GM03348 (cell line): ENCODE results near the gene TMEM250.
"Not testable (repeated sequence)": the region's sequence is repeated elsewhere in the genome, so short reads cannot be mapped to it uniquely, and the experiment has no call there.

ENCODE experiments used
- DNase-seq: peaks from one replicate; pipeline ENCODE4 v3.0.0; 2012; ENCODE audit warnings: low spot score

TMEM250 gene

GRCh38 chr9:136111190-136111589, 7.5 kb downstream of the TMEM250 start:
- DNase-seq = no peak

DNA sequence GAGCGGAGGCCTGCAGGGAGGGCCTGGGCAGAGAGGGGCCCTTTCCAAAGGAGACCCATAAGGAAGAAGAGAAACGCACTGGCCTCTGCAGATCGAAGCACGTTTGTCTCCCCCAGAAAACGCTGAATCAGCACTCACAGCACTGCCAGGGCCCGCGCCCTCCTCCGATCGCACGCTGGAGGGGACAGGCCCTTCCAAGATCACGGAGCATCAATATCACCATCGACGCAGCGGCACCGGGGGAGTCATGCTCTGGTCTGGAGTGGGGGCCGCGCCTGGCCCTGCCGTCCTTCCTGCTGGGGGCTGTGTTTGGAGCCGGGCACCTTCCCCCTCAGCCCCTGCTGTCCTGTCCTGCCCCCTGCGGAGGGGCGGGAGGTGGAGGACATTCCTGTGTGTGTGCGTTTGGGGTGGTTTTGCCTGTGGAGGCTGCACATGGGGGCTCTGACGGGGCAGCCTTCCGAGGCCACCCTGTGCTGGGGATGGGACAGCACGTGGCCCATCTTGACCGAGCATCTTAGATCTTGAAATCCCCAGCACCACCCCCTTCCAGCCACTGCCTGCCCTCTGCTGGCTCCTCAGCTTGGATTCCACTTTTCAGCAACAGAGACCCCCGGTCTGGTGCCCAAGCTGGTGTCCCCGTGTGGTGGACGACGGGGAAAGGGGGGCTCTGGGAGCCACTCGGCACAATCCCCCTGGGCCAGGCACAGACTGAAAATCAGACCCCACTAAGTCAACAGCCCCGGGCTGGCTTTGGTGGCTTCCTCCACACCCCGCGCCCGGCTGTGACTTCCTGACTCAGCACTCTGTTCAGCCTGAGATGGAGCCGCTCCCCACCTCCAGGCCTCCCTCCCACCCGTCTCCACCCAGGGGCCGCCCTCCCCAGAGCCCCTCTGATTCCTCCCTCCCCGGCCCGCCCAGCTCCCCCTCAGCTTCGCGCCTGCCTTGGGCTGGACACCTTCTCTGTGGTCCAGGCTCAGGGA, 8.3 kb downstream of the TMEM250 start:
- no peak for DNase-seq

GRCh38 chr9:136109351-136110081, 9.2 kb downstream of the TMEM250 start:
- DNase-seq = peak; percentile 95

DNA sequence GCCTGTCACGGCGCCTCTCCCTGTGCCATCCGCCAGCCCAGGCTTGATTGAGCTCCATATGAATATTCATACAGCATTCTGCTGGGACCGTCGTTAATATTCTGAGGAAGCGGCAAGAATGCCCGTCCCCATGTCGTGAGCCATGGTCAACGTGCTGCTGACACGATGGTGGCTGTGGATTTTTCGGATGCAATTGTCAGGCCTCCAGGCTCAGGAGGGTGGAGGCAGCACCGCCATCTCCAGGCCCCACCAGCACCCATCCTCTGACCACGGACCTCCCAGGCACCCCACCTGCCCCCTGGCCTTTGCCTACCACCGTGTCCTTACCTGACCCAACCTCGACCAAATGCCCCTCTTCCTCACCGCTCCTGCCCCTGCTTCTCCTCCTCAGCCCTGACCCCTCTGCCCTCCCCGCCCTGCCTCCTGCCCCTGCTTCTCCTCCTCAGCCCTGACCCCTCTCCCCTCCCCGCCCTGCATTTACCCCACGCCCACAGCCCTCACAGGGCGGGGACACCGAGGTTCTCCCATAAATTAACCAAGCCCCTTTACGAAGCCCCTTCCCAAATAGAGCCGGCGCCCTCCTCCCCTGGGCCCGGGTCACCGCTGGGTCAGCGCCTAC, 9.9 kb downstream of the TMEM250 start:
- DNase-seq = no peak

GRCh38 chr9:136107953-136108647, 10.6 kb downstream of the TMEM250 start:
- no peak for DNase-seq

GRCh38 chr9:136107155-136107952, 11.3 kb downstream of the TMEM250 start:
- DNase-seq = no peak

DNA sequence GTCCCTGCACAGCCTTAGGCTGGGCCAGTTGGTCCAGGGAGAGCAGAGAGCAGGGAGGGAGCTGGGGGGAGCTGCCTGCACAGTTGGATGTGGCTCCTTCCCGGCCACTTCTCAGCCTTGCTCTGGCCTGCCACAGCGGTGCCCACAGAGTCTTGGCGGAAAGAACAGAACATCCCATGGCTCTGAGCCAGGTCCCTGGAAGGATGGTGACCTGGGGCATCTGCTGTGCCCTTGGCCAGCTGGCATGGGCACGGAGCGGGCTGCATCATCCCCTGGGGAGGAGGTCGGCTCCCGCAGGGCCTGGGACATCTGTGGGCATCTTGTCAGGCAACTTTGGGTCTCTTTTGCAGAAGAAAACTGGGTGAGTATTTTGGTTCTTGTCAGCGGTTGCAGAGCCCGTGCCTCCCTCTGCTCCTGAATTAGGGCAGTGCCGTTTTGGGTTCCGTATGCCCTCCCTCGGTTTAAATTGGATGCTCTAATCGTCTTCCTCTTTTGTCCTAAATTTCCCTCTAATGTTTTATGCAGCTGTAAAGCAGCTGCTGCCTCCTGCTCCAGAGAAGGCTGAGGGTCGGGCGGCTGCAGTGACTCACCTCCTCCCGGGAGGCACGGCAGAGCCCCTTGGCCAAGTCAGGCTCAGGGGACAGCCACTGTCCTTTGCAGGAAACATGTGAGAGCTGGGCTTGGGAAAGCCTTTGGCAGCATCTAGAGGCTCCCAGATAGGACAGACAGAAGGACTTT, 13.1 kb downstream of the TMEM250 start:
- DNase-seq = peak; percentile 35

DNA sequence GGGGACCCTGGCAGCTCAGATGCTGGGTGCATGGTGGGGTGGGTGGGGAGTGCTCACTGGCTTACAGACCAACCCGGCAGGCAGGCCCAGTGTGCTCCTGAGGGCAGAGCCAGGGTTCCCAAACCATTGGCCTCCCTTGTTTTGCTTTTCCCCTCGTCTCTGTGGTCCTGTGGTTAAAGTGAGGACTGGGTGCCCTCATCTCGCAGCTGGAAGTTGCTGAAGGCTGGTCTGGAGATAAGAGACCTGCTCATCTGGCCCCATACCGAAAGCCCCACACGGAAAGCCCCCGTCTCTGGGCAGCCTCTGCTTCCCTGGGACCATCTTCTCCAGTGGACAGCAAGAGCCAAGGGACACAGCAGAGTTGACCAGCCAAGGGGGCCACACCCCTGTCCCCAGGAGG, 13.8 kb downstream of the TMEM250 start:
- DNase-seq = no peak

DNA sequence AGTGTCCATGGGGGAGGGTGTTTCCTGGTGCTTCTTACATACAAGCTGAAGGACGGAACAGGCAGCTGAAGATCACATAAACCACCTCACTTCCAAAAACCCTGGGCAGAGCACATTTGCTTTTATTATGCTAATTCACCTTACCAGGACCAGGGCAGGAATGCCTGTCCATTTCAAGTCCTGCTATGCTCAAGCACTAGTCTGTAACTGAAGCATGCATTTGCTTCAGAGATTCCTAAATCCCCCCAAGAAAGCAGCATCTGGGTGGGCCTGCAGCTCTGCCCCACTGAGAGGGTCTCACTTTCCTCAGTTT, 14.2 kb downstream of the TMEM250 start:
- no peak for DNase-seq

GRCh38 chr9:136103651-136104487, 14.8 kb downstream of the TMEM250 start:
- DNase-seq = no peak

GRCh38 chr9:136101615-136102074, 17.0 kb downstream of the TMEM250 start:
- DNase-seq = not testable (repeated sequence)

DNA sequence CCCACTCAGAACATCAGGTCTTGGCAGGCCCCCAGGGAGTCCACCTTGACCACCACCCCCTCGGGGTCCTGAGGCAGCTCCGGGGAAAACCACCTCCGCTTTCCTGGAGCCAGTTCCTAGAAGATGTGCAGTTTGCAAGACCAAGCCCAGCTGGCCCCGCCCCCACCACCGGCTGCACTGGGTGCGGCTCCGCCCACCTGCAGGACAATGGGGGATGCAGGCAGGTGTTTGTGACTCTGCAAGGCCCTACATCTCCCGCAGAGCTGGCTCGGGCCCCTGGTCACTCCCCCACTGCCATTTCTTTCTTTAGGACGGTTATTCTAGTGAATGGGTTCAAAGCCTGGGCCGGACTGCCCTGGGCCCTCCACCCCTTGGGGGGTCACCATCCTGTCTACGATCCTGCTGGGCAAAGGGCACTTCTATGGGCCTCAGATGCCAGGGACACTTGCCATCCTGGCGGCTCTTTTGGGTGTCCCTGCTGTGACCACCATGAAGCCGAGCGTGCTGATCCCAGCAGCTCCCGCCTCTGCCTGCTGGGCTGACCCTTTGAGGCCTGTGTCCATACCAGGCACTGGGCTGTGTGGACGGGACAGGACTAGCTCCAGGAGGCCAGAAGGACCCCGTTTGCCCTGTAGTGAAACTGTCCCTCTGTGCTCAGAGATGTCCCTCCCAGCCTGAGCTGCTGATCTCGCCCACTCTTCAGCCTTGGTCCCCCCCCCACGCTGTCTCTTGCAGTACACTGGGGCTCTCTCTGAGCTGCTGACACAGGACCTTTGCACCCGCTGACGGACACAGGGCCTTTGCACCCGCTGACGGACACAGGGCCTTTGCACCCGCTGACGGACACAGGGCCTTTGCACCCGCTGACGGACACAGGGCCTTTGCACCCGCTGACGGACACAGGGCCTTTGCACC, 17.7 kb downstream of the TMEM250 start:
- DNase-seq = no peak

GRCh38 chr9:136099542-136099941, 19.1 kb downstream of the TMEM250 start:
- no peak for DNase-seq

GRCh38 chr9:136098844-136099243, 19.8 kb downstream of the TMEM250 start:
- DNase-seq = no peak

DNA sequence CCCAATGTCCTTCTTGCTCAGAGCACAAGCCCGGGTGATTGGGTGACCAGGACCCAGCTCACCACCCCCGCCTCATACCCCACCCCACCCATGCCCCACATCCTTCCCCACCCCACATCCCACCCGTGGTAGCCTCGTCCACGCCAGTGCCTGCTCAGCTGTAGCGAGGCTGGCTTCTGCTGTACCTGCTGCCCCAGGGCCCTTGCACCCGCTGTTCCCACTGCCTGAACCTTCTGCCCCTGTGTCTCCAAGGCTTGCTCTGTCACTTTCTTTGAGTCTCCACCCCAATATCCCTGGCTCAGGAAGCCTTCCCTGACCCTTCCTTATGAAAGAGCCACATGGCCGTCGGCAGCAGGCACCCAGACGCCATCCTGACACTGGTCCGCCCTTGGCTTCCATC, 20.5 kb downstream of the TMEM250 start:
- no peak for DNase-seq

DNA sequence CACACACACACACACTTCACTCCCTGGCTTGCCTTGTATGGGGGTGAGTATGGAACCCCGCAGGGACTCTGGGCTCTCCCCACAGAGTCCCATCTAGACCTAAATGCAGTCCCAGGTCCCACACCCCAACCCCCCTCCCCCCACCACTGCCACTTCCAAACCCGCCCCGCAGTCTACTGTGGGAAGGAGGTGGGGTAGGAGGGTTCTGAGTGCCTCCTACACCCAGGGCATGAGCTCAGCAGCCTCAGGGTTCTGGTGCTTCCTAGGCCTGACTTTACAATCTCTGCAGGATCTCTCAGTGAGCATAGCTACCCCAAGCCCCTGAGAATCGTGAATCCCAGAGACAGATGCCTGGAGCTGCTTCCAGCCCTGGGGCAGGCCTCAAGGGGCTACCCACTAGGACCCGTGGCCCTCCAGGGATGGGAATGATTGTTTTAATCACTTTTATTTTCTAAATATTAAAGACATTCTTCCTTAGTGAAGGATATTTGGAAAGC, 22.1 kb downstream of the TMEM250 start:
- DNase-seq = no peak

- peak; percentile 92 for DNase-seq
Measured at GRCh38 chr9:136095070-136096058, 23.3 kb downstream of the TMEM250 start, which contains the start of gene NACC2. Gene NACC2 (minus strand): TSS chr9:136095289. CDS start chr9:136050521, 44,768 bp downstream.
